Inflammatory macrophage (primary cell): Measurements from ENCODE around the gene GYPC.
A peak's percentile ranks its signal among the peaks of the same experiment; 100 is the strongest.
"Not testable (repeated sequence)": the region's sequence is repeated elsewhere in the genome, so short reads cannot be mapped to it uniquely, and the experiment has no call there.

Source experiments
- DNase-seq, 2 donors: peaks; one replicate each; pipeline ENCODE4 v3.0.0-alpha.2; 2020 to 2022
- total RNA-seq, 18 experiments: gene quantifications; one replicate each; lab custom pipeline; 2026; ENCODE audit warnings: mixed read lengths in 6 of 18, inconsistent platforms in 2 of 18; lab: John Stamatoyannopoulos, UW

The GYPC gene
- 10.6 to 96.7 (median 29.7) reads per million in 18 experiments for total RNA-seq

- peak; percentile 59 to 65 for DNase-seq
These were observed at the start of gene GYPC for GRCh38 chr2:126655500-126656430. Gene GYPC (plus strand): TSS chr2:126656158. CDS start chr2:126656264, 106 bp downstream.

GRCh38 chr2:126614524-126615227, 41.3 kb upstream of the GYPC start:
- no peak for DNase-seq

- no peak for DNase-seq
These were observed 39.3 kb upstream of the GYPC start for GRCh38 chr2:126616606-126617069.

GRCh38 chr2:126620302-126620701, 35.7 kb upstream of the GYPC start:
- peak; percentile 3 to 11 for DNase-seq

GRCh38 chr2:126623000-126623399, 33.0 kb upstream of the GYPC start:
- no peak for DNase-seq

GRCh38 chr2:126627643-126628042, 28.3 kb upstream of the GYPC start:
- DNase-seq, result no peak

GRCh38 chr2:126634273-126634861, 21.6 kb upstream of the GYPC start:
- peak in 1 of 2 donors; percentile 20 for DNase-seq

- DNase-seq, result no peak
These were observed 20.7 kb upstream of the GYPC start for GRCh38 chr2:126635281-126635680.

- DNase-seq, result no peak
These were observed 20.2 kb upstream of the GYPC start for GRCh38 chr2:126635736-126636135.

- DNase-seq, result no peak
These were observed 18.6 kb upstream of the GYPC start for GRCh38 chr2:126637386-126637785.

GRCh38 chr2:126638746-126639145, 17.2 kb upstream of the GYPC start:
- DNase-seq, result no peak

GRCh38 chr2:126639276-126639675, 16.7 kb upstream of the GYPC start:
- no peak for DNase-seq

GRCh38 chr2:126641294-126641693, 14.7 kb upstream of the GYPC start:
- DNase-seq, result not testable (repeated sequence)

GRCh38 chr2:126642031-126642430, 13.9 kb upstream of the GYPC start:
- DNase-seq, result no peak

GRCh38 chr2:126643431-126643830, 12.5 kb upstream of the GYPC start:
- no peak for DNase-seq

- no peak for DNase-seq
These were observed 12.0 kb upstream of the GYPC start for GRCh38 chr2:126643972-126644371.

GRCh38 chr2:126644630-126645191, 11.2 kb upstream of the GYPC start:
- DNase-seq, result peak; percentile 42 to 77

- DNase-seq, result no peak
These were observed 10.7 kb upstream of the GYPC start for GRCh38 chr2:126645211-126645618.

GRCh38 chr2:126646026-126646425, 9.9 kb upstream of the GYPC start:
- DNase-seq, result no peak

- DNase-seq, result peak; percentile 62 to 69
These were observed 8.1 kb upstream of the GYPC start for GRCh38 chr2:126647714-126648344.

GRCh38 chr2:126648345-126648786, 7.6 kb upstream of the GYPC start:
- not testable (repeated sequence) for DNase-seq

- DNase-seq, result no peak
These were observed 6.9 kb upstream of the GYPC start for GRCh38 chr2:126649101-126649500.
